DND-41 (cell line): ENCODE results near the gene ITIH3.

Experiments used
- ATAC-seq: fragments of 200-7000 bp; cut with Tn5 transposase; 3 replicates; pipeline ENCODE4 v1.9.1; 2021; ENCODE audit warnings: low read depth; ENCODE audit not compliant: insufficient read depth
- DNase-seq: peaks from one replicate; pipeline ENCODE4 v3.0.0-alpha.2; 2020
- H2AFZ ChIP-seq: 2 replicates; pipeline ENCODE4 v1.6.0; 2012; ENCODE audit warnings: low read depth, low read length
- H3K27ac ChIP-seq: 2 replicates; pipeline ENCODE4 v1.5.1; 2012; ENCODE audit warnings: low read length, inconsistent platforms
- H3K27me3 ChIP-seq: fragments of 200-600 bp; sonication (generic); 2 replicates; pipeline ENCODE4 v1.6.0; 2012; ENCODE audit warnings: low read length, mild to moderate bottlenecking, inconsistent platforms; ENCODE audit not compliant: insufficient read depth, poor library complexity
- H3K36me3 ChIP-seq: 2 replicates; pipeline ENCODE4 v1.5.1; 2012; ENCODE audit warnings: low read length, inconsistent platforms; ENCODE audit not compliant: insufficient read depth
- H3K4me1 ChIP-seq: 2 replicates; pipeline ENCODE4 v1.5.1; 2012; ENCODE audit warnings: mild to moderate bottlenecking, low read length; ENCODE audit not compliant: insufficient read depth
- H3K4me2 ChIP-seq: 2 replicates; pipeline ENCODE4 v1.6.0; 2012; ENCODE audit warnings: mild to moderate bottlenecking, moderate library complexity, low read length, inconsistent platforms; ENCODE audit not compliant: insufficient read depth
- H3K4me3 ChIP-seq, 2 experiments: fragments of 200-600 bp in 1 of 2; shearing (Covaris generic) in 1 of 2; 2 replicates each; pipeline ENCODE4 v1.5.1; 2012 to 2016; ENCODE audit warnings: inconsistent platforms in 2 of 2, low read length in 2 of 2, mild to moderate bottlenecking in 2 of 2, low read depth in 1 of 2, moderate library complexity in 1 of 2
- H3K79me2 ChIP-seq: 2 replicates; pipeline ENCODE4 v1.6.0; 2012; ENCODE audit warnings: low read length, inconsistent platforms; ENCODE audit not compliant: insufficient read depth
- H3K9ac ChIP-seq: 2 replicates; pipeline ENCODE4 v1.6.0; 2012; ENCODE audit warnings: low read depth, mild to moderate bottlenecking, inconsistent platforms, low read length, moderate library complexity
- H3K9me3 ChIP-seq: 2 replicates; pipeline ENCODE4 v1.5.1; 2012; ENCODE audit warnings: low read length, moderate library complexity, mild to moderate bottlenecking, inconsistent platforms; ENCODE audit not compliant: insufficient read depth, severe bottlenecking
- H4K20me1 ChIP-seq: 2 replicates; pipeline ENCODE4 v1.6.0; 2012; ENCODE audit warnings: low read length; ENCODE audit not compliant: insufficient read depth
- CTCF ChIP-seq: IDR thresholded peaks from 2 replicates; pipeline ENCODE4 v1.5.1; 2012; ENCODE audit warnings: borderline replicate concordance, low read length, moderate library complexity, mild to moderate bottlenecking; ENCODE audit not compliant: poor library complexity, severe bottlenecking; ENCODE audit errors: extremely low read depth
- EZH2 ChIP-seq: IDR thresholded peaks from 3 replicates; pipeline ENCODE4 v1.6.1; 2012; ENCODE audit warnings: borderline replicate concordance, low read depth, mild to moderate bottlenecking, moderate library complexity, low read length, inconsistent platforms; ENCODE audit not compliant: severe bottlenecking

The ITIH3 gene

GRCh38 chr3:52784931-52785590 is 9.5 kb upstream of the ITIH3 start:
- Histone ChIP-seq H2AFZ (no peak overlapping the region), H3K4me2 (no peak overlapping the region), H3K79me2 (no peaks in the 10 kb centered on the region), H3K27ac (no peak overlapping the region), H3K27me3 (peaks cover 6% of the 10 kb centered on the region), H3K36me3 (no peaks in the 10 kb centered on the region), H3K4me1 (no peaks in the 10 kb centered on the region), H3K4me3 (no peak overlapping the region), H3K9ac (no peak overlapping the region), H4K20me1 (no peaks in the 10 kb centered on the region), H3K9me3 (no peaks in the 10 kb centered on the region)
- no peak for TF ChIP-seq EZH2
- no peak for TF ChIP-seq CTCF
- DNase-seq (no peak), ATAC-seq (no peak)

- H3K36me3 ChIP-seq = no peaks in the 10 kb centered on the region
- no peak overlapping the region for H3K9ac ChIP-seq
- no peak overlapping the region for H3K4me3 ChIP-seq
- H2AFZ ChIP-seq = no peak overlapping the region
- TF ChIP-seq EZH2 (no peak), CTCF (no peak)
- DNase-seq (no peak), ATAC-seq (no peak)
- H3K27ac ChIP-seq = no peak overlapping the region
- H3K27me3 ChIP-seq = no peaks in the 10 kb centered on the region
- H3K4me2 ChIP-seq = no peak overlapping the region
- H3K4me1 ChIP-seq = no peaks in the 10 kb centered on the region
- no peaks in the 10 kb centered on the region for H4K20me1 ChIP-seq
- no peaks in the 10 kb centered on the region for H3K9me3 ChIP-seq
- no peaks in the 10 kb centered on the region for H3K79me2 ChIP-seq
Observed at GRCh38 chr3:52786330-52787215, 8.0 kb upstream of the ITIH3 start.

GRCh38 chr3:52787246-52787645 is 7.3 kb upstream of the ITIH3 start:
- no peak for DNase-seq
- no peak for ATAC-seq
- Histone ChIP-seq H3K4me3 (no peak overlapping the region), H3K9ac (no peak overlapping the region), H4K20me1 (no peaks in the 10 kb centered on the region), H3K79me2 (no peaks in the 10 kb centered on the region), H2AFZ (no peak overlapping the region), H3K4me1 (no peaks in the 10 kb centered on the region), H3K36me3 (no peaks in the 10 kb centered on the region), H3K9me3 (no peaks in the 10 kb centered on the region), H3K4me2 (no peak overlapping the region), H3K27ac (no peak overlapping the region), H3K27me3 (no peaks in the 10 kb centered on the region)
- TF ChIP-seq EZH2 = no peak
- TF ChIP-seq CTCF = no peak
